ENCODE results near the gene LDLRAD1.

DNA sequence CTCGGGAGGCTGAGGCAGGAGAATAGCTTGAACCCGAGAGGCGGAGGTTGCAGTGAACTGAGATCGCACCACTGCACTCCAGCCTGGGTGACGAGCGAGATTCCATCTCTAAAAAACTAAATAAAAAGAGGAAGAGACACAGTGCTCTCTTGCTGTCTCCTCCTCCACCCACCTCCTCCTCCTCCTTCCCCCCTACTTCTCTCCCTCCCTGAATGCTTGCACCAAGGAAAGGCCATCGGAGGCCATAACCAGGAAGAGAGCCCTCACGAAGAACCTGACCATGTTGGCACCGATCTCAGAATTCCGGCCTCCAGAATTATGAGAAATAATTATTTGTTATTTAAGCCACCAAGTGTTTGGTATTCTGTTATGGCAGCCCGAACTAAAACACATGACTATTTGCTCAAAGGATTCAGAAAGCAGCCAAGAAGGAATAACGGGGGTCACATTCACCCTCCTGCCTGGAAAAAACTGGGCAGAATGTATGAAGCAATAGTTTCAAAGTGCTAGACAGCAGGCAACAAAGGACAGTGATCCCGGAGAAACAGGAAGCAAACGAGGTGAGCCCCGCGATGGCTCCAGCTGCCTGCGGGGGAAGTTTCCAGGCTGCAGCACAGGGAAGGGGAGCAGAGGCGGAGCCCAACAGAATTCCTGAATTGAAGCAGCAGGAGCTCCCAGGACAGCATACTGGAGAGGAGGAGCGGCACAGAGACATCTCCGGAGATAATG, 35.8 kb downstream of the LDLRAD1 start:
- no peak for TF ChIP-seq POLR2AphosphoS5 (IDR thresholded peaks at IDR 0.05; ENCODE audit: low read depth, low read length)
- TF ChIP-seq, protein P1, sequence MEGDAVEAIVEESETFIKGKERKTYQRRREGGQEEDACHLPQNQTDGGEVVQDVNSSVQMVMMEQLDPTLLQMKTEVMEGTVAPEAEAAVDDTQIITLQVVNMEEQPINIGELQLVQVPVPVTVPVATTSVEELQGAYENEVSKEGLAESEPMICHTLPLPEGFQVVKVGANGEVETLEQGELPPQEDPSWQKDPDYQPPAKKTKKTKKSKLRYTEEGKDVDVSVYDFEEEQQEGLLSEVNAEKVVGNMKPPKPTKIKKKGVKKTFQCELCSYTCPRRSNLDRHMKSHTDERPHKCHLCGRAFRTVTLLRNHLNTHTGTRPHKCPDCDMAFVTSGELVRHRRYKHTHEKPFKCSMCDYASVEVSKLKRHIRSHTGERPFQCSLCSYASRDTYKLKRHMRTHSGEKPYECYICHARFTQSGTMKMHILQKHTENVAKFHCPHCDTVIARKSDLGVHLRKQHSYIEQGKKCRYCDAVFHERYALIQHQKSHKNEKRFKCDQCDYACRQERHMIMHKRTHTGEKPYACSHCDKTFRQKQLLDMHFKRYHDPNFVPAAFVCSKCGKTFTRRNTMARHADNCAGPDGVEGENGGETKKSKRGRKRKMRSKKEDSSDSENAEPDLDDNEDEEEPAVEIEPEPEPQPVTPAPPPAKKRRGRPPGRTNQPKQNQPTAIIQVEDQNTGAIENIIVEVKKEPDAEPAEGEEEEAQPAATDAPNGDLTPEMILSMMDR (IDR thresholded peaks at IDR 0.05) = no peak
- TF ChIP-seq SIN3A (IDR thresholded peaks at IDR 0.05; ENCODE audit: borderline replicate concordance, insufficient read depth, low read depth, low read length) = no peak

Data from Panc1 (cell line).